SU-DHL-6 (cell line): ENCODE measurements around the gene C9orf57.
A peak's percentile ranks its signal among the peaks of the same experiment; 100 is the strongest.

Experiments
- H2AFZ ChIP-seq: fragments of 200-600 bp; sonication (generic); 2 replicates; pipeline ENCODE4 v1.6.1; 2014; ENCODE audit warnings: low read depth, mild to moderate bottlenecking, moderate library complexity, mixed read lengths, antibody characterized with exemption, low read length; ENCODE audit not compliant: severe bottlenecking
- H3F3A ChIP-seq: fragments of 200-600 bp; shearing (Covaris generic); 2 replicates; pipeline ENCODE4 v1.6.0; 2016; ENCODE audit warnings: antibody characterized with exemption, mild to moderate bottlenecking; ENCODE audit not compliant: insufficient read depth
- H3K27ac ChIP-seq: fragments of 200-600 bp; sonication (generic); 2 replicates; pipeline ENCODE4 v1.5.1; 2016; ENCODE audit warnings: low read depth, mild to moderate bottlenecking, low read length, moderate library complexity, mixed read lengths
- H3K27me3 ChIP-seq: fragments of 200-600 bp; sonication (generic), shearing (Covaris generic); 2 replicates; pipeline ENCODE4 v1.6.0; 2014; ENCODE audit warnings: mild to moderate bottlenecking, low read length
- H3K36me3 ChIP-seq: fragments of 200-600 bp; sonication (generic); 2 replicates; pipeline ENCODE4 v1.6.1; 2014; ENCODE audit warnings: mild to moderate bottlenecking, low read length, mixed read lengths
- H3K4me2 ChIP-seq: fragments of 300-600, 200-600 bp; shearing (Covaris generic), sonication (generic); 2 replicates; pipeline ENCODE4 v1.6.0; 2014; ENCODE audit warnings: low read length, low read depth, mild to moderate bottlenecking; ENCODE audit not compliant: poor library complexity, severe bottlenecking
- H3K4me3 ChIP-seq: fragments of 200-600 bp; sonication (generic); 2 replicates; pipeline ENCODE4 v1.5.1; 2014; ENCODE audit warnings: antibody characterized with exemption, low read length, mild to moderate bottlenecking, mixed read lengths; ENCODE audit not compliant: insufficient read depth, poor library complexity, severe bottlenecking
- H3K79me2 ChIP-seq: fragments of 200-600 bp; sonication (generic); 2 replicates; pipeline ENCODE4 v1.6.1; 2014; ENCODE audit warnings: mild to moderate bottlenecking, low read length, moderate library complexity; ENCODE audit not compliant: insufficient read depth
- H3K9ac ChIP-seq: fragments of 200-600 bp; sonication (generic); 2 replicates; pipeline ENCODE4 v1.7.0; 2014; ENCODE audit warnings: mild to moderate bottlenecking, low read length
- H3K9me2 ChIP-seq: fragments of 200-600 bp; sonication (generic); replicated peaks from 2 replicates; pipeline ENCODE4 v1.6.1; 2014; ENCODE audit warnings: low read length; ENCODE audit not compliant: insufficient read depth
- H3K9me3 ChIP-seq: fragments of 200-600 bp; sonication (generic); 2 replicates; pipeline ENCODE4 v1.6.1; 2014; ENCODE audit warnings: low read length, mixed read lengths; ENCODE audit not compliant: insufficient read depth
- H4K20me1 ChIP-seq: fragments of 200-600 bp; sonication (generic); 2 replicates; pipeline ENCODE4 v1.6.1; 2014; ENCODE audit warnings: low read depth, mild to moderate bottlenecking, antibody characterized with exemption, low read length, moderate library complexity, mixed read lengths
- CTCF ChIP-seq: fragments of 200-600 bp; sonication (generic); IDR thresholded peaks from one replicate; pipeline ENCODE4 v1.5.1; 2017; ENCODE audit warnings: antibody characterized with exemption, mild to moderate bottlenecking, low read length, moderate library complexity; ENCODE audit not compliant: insufficient read depth, poor library complexity, severe bottlenecking
- EZH2phosphoT487 ChIP-seq: fragments of 200-600 bp; sonication (generic), shearing (Covaris generic); conservative IDR thresholded peaks from 2 replicates; pipeline ENCODE4 v1.6.1; 2018; ENCODE audit warnings: mild to moderate bottlenecking, antibody characterized with exemption, low read length, moderate library complexity, mixed read lengths

C9orf57 gene

GRCh38 chr9:72041775-72042194 lies 18.6 kb downstream of the C9orf57 start:
- no peak overlapping the region for H3K27ac ChIP-seq
- H2AFZ ChIP-seq = no peak overlapping the region
- no peaks in the 10 kb centered on the region for H4K20me1 ChIP-seq
- H3K27me3 ChIP-seq = no peaks in the 10 kb centered on the region
- H3K9ac ChIP-seq = no peak overlapping the region
- H3K4me2 ChIP-seq = no peak overlapping the region
- TF ChIP-seq EZH2phosphoT487 = no peak
- TF ChIP-seq CTCF = no peak
- H3K9me3 ChIP-seq = no peaks in the 10 kb centered on the region
- no peak overlapping the region for H3K4me3 ChIP-seq
- H3K36me3 ChIP-seq = no peaks in the 10 kb centered on the region
- H3F3A ChIP-seq = no peaks in the 10 kb centered on the region
- H3K9me2 ChIP-seq = no peaks in the 10 kb centered on the region
- no peaks in the 10 kb centered on the region for H3K79me2 ChIP-seq

DNA sequence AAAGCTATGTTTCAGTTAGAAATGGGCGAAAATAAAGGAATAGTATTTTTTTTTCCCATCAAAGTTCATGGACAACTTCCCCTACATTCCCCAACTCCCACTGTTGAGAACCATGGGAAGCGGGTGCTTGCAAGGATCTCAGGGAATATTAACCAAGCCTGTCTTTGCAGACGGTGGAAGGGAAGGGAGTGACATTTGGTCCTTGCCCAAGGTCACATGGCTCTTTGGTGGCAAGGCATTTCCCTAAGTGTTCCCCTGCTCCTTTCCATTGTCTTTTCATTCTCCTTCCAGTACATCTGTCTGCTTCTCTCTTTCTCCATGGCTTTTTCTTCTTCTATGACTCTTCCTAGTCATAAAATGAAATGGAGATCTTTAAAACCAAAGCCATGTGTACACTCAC lies 19.0 kb downstream of the C9orf57 start:
- Histone ChIP-seq H3K27me3 (no peaks in the 10 kb centered on the region), H3K4me2 (no peak overlapping the region), H3K4me3 (no peak overlapping the region), H3K9ac (no peak overlapping the region), H3K79me2 (no peaks in the 10 kb centered on the region), H2AFZ (no peak overlapping the region), H3F3A (no peaks in the 10 kb centered on the region), H3K9me3 (no peaks in the 10 kb centered on the region), H3K36me3 (no peaks in the 10 kb centered on the region), H3K9me2 (no peaks in the 10 kb centered on the region), H4K20me1 (no peaks in the 10 kb centered on the region), H3K27ac (no peak overlapping the region)
- TF ChIP-seq CTCF (no peak), EZH2phosphoT487 (no peak)

DNA sequence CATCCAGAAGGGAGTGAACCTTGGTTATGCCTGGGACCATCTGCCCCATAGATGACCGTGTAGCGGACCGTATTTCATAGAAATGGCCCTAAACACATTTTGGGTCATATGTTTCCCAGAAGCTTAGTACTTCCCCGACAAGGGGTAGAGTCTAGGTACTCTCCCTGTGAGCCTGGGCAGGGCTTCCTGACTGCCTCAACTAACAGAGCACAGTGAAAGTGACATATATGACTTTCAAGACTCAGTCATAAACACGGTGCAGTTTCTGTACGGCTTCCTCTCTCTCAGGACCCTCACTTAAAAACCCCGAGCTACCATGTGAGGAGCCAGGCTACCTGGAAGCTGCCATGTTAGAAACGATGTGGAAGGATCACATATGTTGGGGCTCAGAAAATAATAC lies 20.9 kb downstream of the C9orf57 start:
- H3K27ac ChIP-seq = no peak overlapping the region
- no peak overlapping the region for H3K9ac ChIP-seq
- no peaks in the 10 kb centered on the region for H3K9me3 ChIP-seq
- no peaks in the 10 kb centered on the region for H3K79me2 ChIP-seq
- H3K9me2 ChIP-seq = no peaks in the 10 kb centered on the region
- H3F3A ChIP-seq = no peaks in the 10 kb centered on the region
- no peaks in the 10 kb centered on the region for H3K27me3 ChIP-seq
- no peak overlapping the region for H3K4me2 ChIP-seq
- no peaks in the 10 kb centered on the region for H3K36me3 ChIP-seq
- no peak overlapping the region for H2AFZ ChIP-seq
- TF ChIP-seq CTCF (no peak), EZH2phosphoT487 (no peak)
- no peaks in the 10 kb centered on the region for H4K20me1 ChIP-seq
- H3K4me3 ChIP-seq = no peak overlapping the region

DNA sequence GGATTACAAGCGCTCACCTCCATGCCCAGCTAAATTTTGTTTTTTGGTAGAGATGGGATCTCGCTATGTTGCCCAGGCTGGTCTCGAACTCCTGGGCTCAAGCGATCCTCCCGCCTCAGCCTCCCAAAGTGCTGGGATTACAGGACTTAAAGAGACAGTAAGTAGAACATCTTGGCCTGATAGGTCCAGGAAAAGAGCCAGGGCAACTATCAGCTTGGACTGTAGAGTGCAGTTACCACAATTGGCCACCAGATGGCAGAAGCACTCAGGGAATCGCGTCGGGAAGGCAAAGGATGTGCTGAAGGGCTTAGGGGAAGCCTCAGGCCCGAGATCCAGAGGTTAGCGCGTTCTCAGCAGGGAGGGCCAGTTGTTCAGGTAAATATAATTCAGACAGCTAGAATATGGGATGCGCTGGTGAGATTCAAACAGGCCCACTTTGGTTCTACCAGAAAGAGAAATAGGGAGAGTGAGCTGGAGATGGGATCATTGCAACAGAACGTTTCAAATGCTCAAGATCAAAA lies 21.5 kb downstream of the C9orf57 start:
- Histone ChIP-seq H3K9me3 (no peaks in the 10 kb centered on the region), H3K27me3 (no peaks in the 10 kb centered on the region), H3K27ac (no peak overlapping the region), H3K79me2 (no peaks in the 10 kb centered on the region), H3K4me2 (no peak overlapping the region), H3K9me2 (no peaks in the 10 kb centered on the region), H3F3A (no peaks in the 10 kb centered on the region), H3K36me3 (no peaks in the 10 kb centered on the region), H3K4me3 (no peak overlapping the region), H3K9ac (no peak overlapping the region), H4K20me1 (no peaks in the 10 kb centered on the region), H2AFZ (no peak overlapping the region)
- peak; percentile 88 for TF ChIP-seq CTCF
- TF ChIP-seq EZH2phosphoT487 = no peak
